D721Med (cell line): ENCODE results near the gene CCDC85C.

Experiments used
- DNase-seq: peaks from one replicate; pipeline ENCODE4 v3.0.0; 2011; ENCODE audit warnings: low spot score; ENCODE audit not compliant: insufficient read length
- FAIRE-seq: peaks from 2 replicates; lab custom pipeline; 2011; peaks lifted over from hg19 to GRCh38; lab: Jason Lieb, UNC
- TF ChIP-seq, protein P1 (sequence below): IDR thresholded peaks from 2 replicates; pipeline ENCODE4 v1.5.1; 2012; ENCODE audit warnings: mild to moderate bottlenecking, control low read depth; ENCODE audit not compliant: insufficient read depth; ENCODE audit errors: missing control alignments

CCDC85C gene

DNA sequence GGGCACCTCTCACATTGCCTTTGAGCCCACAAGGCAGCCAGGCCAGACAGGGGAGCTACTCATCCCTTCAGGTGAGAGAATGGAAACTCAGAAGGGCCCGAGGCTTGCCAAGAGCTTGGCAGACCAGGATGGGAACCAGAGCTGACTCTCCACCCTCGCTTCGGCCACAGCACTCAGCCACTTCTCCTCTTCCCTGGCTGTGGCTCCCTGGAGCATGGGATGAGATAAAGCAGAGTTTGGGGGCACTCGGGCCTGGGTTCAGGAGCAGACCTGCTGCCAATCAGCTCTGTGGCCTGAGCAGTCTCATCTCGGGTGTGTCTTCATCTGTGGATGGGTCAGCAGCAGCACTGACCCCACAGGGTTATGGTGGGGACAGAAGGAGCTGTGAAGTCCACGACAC lies 20.0 kb upstream of the CCDC85C start:
- FAIRE-seq: no peak
- DNase-seq: no peak
- TF ChIP-seq, protein P1, sequence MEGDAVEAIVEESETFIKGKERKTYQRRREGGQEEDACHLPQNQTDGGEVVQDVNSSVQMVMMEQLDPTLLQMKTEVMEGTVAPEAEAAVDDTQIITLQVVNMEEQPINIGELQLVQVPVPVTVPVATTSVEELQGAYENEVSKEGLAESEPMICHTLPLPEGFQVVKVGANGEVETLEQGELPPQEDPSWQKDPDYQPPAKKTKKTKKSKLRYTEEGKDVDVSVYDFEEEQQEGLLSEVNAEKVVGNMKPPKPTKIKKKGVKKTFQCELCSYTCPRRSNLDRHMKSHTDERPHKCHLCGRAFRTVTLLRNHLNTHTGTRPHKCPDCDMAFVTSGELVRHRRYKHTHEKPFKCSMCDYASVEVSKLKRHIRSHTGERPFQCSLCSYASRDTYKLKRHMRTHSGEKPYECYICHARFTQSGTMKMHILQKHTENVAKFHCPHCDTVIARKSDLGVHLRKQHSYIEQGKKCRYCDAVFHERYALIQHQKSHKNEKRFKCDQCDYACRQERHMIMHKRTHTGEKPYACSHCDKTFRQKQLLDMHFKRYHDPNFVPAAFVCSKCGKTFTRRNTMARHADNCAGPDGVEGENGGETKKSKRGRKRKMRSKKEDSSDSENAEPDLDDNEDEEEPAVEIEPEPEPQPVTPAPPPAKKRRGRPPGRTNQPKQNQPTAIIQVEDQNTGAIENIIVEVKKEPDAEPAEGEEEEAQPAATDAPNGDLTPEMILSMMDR: no peak

DNA sequence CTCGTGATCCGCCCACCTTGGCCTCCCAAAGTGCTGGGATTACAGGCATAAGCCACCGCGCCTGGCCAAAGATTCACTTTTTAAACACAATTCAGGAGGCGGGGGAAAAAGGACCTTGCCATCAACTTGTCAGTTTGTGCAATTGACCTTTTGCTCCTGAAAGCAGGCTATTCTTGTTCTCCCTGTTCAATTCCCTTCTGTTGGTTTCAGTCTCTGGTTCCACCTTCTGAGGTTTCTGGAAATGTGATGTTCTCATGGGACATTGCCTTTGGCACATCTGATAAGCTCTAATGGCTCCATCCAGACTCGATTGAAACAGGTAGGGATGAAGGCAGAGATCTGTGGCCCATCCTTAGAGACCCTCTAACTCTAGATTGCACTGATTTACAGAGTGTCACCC lies 17.9 kb upstream of the CCDC85C start:
- no peak for FAIRE-seq
- DNase-seq: no peak
- TF ChIP-seq, protein P1: no peak

DNA sequence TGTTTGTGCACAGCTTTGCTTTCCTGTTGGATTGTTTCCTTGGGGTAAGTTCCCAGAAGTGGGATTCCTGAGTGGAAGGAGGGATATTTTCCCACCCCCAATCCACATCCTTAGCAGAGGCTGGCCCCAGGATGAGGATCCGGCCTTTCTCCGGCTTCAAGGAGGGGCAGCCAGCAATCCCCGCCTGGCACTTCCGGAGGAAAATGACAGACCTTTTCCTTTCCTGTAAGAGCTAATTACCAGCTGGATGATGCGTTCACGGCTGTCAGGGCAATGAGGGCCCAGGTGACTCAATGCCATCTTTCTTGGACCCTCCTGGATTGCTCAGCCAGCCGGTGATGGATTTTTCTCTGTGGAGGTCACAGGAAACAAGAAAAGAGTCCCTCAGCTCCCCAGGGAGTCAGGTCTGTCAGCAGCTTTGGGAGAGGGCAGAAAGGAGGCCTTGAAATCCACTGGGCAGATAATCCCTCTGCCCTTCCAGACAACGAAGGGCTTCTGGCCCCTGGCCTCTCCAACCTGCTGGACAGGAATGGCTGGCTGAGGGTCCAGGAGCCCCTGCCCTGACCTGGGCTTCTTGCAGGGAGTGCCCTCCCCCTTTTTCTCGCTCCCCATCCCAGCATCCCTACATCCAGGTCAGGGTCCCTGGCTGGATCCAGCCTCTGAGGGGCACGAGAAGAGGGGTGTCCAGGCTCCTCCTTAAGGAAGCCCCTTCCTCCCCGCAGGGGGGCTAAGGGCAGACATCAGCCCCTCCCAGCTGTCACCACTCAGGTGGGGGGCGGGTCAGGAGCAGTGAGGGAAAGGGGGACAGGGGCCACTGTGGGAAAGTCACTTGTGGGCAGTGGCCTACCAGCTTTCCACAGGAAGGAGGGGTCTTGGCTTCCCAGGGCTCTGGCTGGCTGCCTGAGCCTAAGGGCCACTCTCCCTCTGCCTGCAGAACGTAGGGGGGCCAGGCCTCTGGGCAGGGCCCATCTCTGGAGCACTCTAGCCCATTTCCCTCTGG lies 16.1 kb upstream of the CCDC85C start:
- FAIRE-seq: no peak

DNA sequence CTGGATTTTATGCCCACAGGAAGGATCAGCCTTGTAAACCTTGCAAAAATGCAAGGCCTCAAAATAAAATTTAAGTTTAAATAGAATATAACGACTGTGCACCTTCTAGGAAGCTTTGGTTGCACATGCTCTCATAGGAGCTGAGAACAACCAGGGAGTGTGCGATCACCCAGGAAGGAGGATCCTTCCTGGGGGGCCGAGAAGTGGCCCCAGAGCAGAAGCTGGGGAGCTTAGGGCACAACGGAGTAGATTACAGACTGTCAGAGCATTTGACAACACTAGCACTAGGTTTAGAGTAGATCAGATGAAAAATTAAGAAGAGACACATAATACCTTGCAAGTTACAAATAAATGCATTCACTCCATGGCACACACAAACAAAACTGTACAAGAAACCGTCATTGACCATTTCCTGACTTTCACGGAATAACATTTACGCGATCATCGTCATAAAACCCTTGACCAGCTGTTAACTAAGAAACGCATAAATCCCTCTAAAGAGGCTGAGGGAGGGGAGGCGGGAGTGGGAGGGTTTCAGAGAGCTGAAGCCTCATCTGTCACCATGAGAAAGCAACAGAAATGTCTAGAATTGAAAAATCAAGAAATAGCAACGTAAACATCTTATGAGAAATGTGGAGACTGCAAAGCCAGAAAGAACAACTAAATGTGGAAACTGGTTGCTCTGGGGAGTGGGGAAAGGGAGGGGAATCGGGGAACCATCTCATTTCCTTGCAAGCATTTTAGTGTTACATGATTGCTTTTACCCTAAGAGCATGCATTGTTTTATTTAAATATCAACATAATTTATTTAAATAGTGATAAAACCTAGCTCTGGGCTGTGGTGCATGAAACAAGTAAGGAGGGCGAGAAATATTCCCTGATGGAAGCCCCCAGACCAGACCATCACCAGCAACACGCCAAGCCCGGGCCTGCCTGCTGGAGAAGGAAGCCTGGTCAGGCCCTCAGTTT lies 13.1 kb upstream of the CCDC85C start:
- TF ChIP-seq, protein P1: no peak
- DNase-seq: no peak
- peak; percentile 88 for FAIRE-seq

More for the DNA sequence above, 16.1 kb upstream of the CCDC85C start:
- TF ChIP-seq, protein P1: no peak
- DNase-seq: no peak

DNA sequence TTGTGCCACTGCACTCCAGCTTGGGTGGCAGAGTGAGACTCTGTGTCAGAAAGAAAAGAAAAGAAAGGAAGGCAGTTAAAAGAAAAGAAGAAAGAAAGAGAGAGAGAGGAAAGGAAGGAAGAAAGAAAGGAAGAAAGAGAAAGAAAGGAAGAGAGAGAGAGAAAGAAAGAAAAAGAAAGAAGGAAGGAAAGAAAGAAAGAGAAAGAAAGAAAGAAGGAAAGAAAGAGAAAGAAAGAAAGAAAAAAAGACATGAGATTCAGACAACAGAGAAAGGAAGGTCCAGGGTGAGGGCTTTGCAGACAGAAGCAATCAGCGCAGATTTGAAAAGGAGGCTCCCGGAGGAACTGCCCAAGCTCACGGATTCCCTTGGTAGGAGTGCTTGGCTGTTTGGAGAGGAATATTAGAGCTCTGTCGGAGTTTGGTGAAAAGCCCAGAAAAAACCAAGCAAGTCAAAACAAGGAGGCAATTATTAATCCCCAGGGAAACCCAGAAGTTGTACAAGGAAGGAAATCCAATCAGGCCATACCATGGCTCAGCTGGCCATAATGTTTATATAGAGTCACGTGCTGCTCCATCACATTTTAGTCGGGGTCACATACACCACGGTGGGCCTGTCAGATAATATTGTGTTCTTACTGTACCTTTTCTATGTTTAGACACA lies 11.6 kb upstream of the CCDC85C start:
- no peak for DNase-seq
- no peak for FAIRE-seq
- TF ChIP-seq, protein P1: no peak

DNA sequence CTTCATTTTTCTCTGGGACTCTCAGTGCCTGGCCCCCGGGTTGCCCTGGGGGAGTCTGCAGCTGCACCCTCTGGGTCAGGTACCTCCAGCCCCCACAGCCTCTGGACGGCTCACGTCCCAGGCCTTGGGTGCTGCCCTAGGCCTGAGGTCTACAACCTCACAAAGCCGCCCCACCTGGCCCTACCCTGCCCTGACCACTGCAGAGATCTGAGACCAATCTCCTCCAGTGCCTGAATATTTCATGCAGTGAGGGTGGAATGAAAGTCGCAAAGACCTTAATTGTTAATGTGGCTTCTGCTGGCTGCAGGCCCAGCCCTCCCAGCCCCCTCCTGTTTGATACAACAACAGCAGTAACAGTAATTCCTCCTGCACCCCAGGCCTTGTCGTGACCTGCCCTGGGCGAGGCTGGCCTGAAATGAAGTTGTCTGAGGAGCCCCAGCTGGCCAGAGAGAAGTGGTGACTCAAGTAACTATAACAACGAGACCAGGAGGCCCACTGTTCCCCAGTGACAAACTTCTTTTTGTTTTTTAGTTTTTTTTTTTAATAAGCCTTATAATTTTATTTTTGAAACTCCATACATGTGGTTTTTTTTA lies 8.8 kb upstream of the CCDC85C start:
- DNase-seq: no peak
- no peak for FAIRE-seq

More for the DNA sequence above, 8.8 kb upstream of the CCDC85C start:
- TF ChIP-seq, protein P1: no peak
